Activated CD4-positive, alpha-beta T cell treated with anti-CD3 and anti-CD28 coated beads, Interleukin-2, amount 10 ng/mL, durations not matched to agents 24 days and 14 days (primary cell): Measurements from ENCODE around the gene LNX1. TPM values are rescaled to one million over a fixed set of nuclear protein-coding genes. Genes with fewer than 3 reads are reported as not detected.

Source experiments
- DNase-seq: peaks from one replicate; pipeline ENCODE4 v3.0.0; 2022
- H3K27ac Mint-ChIP-seq: one replicate; pipeline ENCODE4 v1.8.0; 2022; ENCODE audit warnings: mild to moderate bottlenecking, mixed read lengths
- H3K27me3 Mint-ChIP-seq: one replicate; pipeline ENCODE4 v1.8.0; 2022; ENCODE audit warnings: mixed read lengths
- H3K36me3 Mint-ChIP-seq: one replicate; pipeline ENCODE4 v1.8.0; 2022; ENCODE audit warnings: low read depth, mild to moderate bottlenecking, mixed read lengths
- H3K4me1 Mint-ChIP-seq: one replicate; pipeline ENCODE4 v1.8.0; 2021; ENCODE audit warnings: mixed read lengths
- H3K4me3 Mint-ChIP-seq: one replicate; pipeline ENCODE4 v1.8.0; 2022; ENCODE audit warnings: mild to moderate bottlenecking, moderate library complexity, mixed read lengths
- H3K9me3 Mint-ChIP-seq: one replicate; pipeline ENCODE4 v1.8.0; 2021; ENCODE audit warnings: mixed read lengths
- intact Hi-C: fragments of 100-400 bp; cut with micrococcal nuclease; formaldehyde crosslinking; loops from one replicate; pipeline ENCODE4 v1.15.1; 2023
- total RNA-seq: library from RNA; stranded (reverse); gene quantifications from 2 replicates; pipeline ENCODE4 v1.2.3, GENCODE V29; 2022

LNX1 gene
- total RNA-seq, 1 donor from 2014 or later, result not detected

DNA sequence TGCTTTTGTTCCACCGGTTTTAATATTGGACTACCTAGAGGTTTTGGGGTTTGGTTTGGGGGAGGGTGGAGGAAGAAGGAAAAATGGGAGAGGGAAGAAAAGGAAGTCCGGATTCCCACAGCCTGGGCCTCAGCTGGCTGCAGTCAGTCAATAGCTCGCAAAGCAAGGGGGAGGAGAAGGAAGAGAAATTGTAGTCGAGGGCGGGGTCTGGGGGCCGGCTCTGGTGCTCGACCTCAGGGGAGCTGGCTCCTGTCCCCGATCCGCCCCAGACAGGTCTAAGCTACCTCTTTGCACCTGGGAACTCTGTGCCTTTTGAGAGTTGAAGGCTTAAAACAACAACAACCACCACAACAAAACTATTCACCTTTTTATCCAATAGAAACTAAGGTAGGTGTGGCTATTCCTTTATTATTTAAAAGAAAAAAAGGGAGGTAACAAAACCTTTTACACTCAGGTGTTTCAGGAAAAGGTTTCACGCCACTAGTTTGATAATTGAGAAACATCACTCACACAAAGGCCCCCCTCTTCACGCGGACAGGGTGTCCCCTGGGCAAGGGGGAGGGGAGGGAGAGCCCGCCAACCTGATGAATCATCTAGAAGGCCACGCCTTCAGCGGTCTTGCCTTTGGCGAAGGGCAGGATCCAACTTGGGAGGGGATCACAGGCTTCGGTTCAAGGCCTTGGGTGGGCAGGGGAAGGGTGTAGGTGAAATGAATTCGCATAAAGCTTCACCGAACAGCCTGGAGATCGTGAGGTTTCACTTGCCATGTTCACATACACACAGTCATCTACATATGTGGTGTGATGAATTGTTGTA lies 1.6 kb upstream of the LNX1 start:
- peaks cover 30% of the 10 kb centered on the region for H3K27me3 Mint-ChIP-seq
- no peak overlapping the region for H3K4me3 Mint-ChIP-seq
- H3K36me3 Mint-ChIP-seq, result no peaks in the 10 kb centered on the region
- H3K9me3 Mint-ChIP-seq, result no peaks in the 10 kb centered on the region
- no peak overlapping the region for H3K27ac Mint-ChIP-seq
- DNase-seq, result no peak
- intact Hi-C loops, result no loop called here
- no peaks in the 10 kb centered on the region for H3K4me1 Mint-ChIP-seq

DNA sequence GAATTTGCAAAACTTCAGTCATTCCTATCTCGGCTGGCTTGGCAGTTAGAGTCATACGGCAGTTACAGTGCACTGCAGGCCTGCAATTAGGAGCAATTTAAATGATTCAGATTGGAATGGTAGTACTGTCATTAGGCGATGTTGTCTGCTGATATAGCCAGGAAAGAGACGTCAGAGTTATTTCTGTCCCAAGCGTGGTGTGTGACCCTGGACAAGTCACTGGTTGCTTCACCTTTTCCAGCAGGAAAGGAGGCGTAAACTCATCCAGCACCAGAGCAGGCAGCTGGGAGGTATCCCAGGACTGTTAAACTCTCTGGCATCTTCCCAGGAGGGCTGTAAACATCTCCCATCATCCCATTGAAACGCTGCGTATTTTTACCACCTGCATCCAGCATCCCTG lies 836 bp upstream of the LNX1 start:
- DNase-seq, result no peak
- Mint-ChIP-seq H3K27me3 (peaks cover 28% of the 10 kb centered on the region), H3K9me3 (no peaks in the 10 kb centered on the region)

GRCh38 chr4:53590187-53590586 lies 1.1 kb downstream of the LNX1 start:
- no peak for DNase-seq
- Mint-ChIP-seq H3K9me3 (no peaks in the 10 kb centered on the region), H3K36me3 (no peaks in the 10 kb centered on the region), H3K27me3 (peaks cover 28% of the 10 kb centered on the region), H3K4me1 (no peaks in the 10 kb centered on the region), H3K27ac (no peak overlapping the region), H3K4me3 (no peak overlapping the region)
- intact Hi-C loops, result no loop called here

More for the DNA sequence above, 836 bp upstream of the LNX1 start:
- H3K27ac Mint-ChIP-seq, result no peak overlapping the region
- H3K36me3 Mint-ChIP-seq, result no peaks in the 10 kb centered on the region
- intact Hi-C loops, result no loop called here
- no peaks in the 10 kb centered on the region for H3K4me1 Mint-ChIP-seq
- H3K4me3 Mint-ChIP-seq, result no peak overlapping the region

GRCh38 chr4:53589511-53589910 lies 1.8 kb downstream of the LNX1 start:
- intact Hi-C loops, result no loop called here
- H3K27ac Mint-ChIP-seq, result no peak overlapping the region
- H3K36me3 Mint-ChIP-seq, result no peaks in the 10 kb centered on the region
- peaks cover 28% of the 10 kb centered on the region for H3K27me3 Mint-ChIP-seq
- H3K4me3 Mint-ChIP-seq, result no peak overlapping the region
- H3K4me1 Mint-ChIP-seq, result no peaks in the 10 kb centered on the region
- DNase-seq, result no peak
- no peaks in the 10 kb centered on the region for H3K9me3 Mint-ChIP-seq

DNA sequence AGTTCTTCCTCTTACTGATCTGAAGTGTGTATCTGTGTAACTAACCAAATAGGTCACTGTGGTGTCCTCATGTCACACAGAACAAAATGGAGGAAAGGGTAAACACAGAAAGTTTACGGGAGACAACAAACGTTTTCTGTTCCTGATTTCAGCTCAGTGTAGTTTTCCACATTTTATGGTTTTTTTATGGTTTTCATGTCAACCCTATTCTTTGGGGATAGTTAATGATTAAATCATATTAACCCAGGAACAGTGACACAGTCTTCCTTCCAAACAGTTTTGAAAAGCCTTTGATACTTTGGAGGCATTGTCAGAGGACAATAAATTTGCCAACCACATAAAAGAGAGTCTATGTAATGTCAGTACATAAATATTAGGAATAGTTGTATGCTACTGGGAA lies 4.2 kb downstream of the LNX1 start:
- Mint-ChIP-seq H3K27me3 (peaks cover 25% of the 10 kb centered on the region), H3K4me3 (no peak overlapping the region), H3K27ac (no peak overlapping the region), H3K9me3 (no peaks in the 10 kb centered on the region), H3K36me3 (no peaks in the 10 kb centered on the region), H3K4me1 (no peaks in the 10 kb centered on the region)
- DNase-seq, result no peak
- intact Hi-C loops, result no loop called here

DNA sequence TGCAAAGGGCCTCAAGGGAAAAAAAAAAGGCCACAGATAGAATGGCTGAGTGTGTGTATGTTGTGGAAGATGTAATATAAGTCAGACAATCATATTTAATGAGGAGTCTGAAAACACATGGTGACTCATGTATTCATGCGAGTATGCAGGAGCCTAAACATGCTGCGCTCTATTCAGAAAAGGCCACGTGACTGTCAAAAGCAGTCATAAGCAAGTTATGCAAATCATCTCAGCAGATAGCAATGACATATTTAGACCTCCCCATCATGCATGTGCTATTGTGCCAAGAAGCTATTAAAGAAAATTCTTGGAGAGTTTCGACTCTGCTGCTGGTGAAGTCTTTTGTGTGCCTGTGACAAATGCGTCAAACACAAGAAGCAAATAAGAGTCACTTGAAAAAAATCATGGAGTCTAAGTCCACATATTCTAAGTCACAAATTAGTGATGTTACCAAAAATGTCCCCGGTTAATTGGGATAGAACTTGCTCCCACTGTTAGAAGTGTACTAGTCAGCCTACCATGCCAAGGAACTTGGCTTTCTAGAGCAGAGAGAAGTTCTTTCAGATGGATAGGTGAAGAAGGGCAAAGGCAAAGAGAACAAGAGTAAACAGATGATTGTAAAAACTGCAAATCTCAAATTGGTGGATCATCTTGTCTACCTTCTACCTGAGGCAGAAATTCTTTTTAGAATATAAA lies 5.0 kb downstream of the LNX1 start:
- intact Hi-C loops, result no loop called here
- Mint-ChIP-seq H3K27me3 (peaks cover 16% of the 10 kb centered on the region), H3K27ac (no peak overlapping the region), H3K4me1 (no peaks in the 10 kb centered on the region), H3K4me3 (no peak overlapping the region), H3K36me3 (no peaks in the 10 kb centered on the region), H3K9me3 (no peaks in the 10 kb centered on the region)
- no peak for DNase-seq

GRCh38 chr4:53584658-53585057 lies 6.6 kb downstream of the LNX1 start:
- intact Hi-C loops, result no loop called here
- no peak for DNase-seq
- no peaks in the 10 kb centered on the region for H3K36me3 Mint-ChIP-seq
- H3K4me3 Mint-ChIP-seq, result no peak overlapping the region
- H3K9me3 Mint-ChIP-seq, result no peaks in the 10 kb centered on the region
- no peak overlapping the region for H3K27ac Mint-ChIP-seq
- peaks cover 2% of the 10 kb centered on the region for H3K27me3 Mint-ChIP-seq
- no peaks in the 10 kb centered on the region for H3K4me1 Mint-ChIP-seq

GRCh38 chr4:53583513-53583912 lies 7.8 kb downstream of the LNX1 start:
- H3K9me3 Mint-ChIP-seq, result no peaks in the 10 kb centered on the region
- no peak for DNase-seq
- peaks cover 2% of the 10 kb centered on the region for H3K27me3 Mint-ChIP-seq
- no peak overlapping the region for H3K27ac Mint-ChIP-seq
- H3K4me1 Mint-ChIP-seq, result no peaks in the 10 kb centered on the region
- H3K36me3 Mint-ChIP-seq, result no peaks in the 10 kb centered on the region
- intact Hi-C loops, result no loop called here
- no peak overlapping the region for H3K4me3 Mint-ChIP-seq

- intact Hi-C loops, result no loop called here
- DNase-seq, result no peak
- Mint-ChIP-seq H3K27me3 (peaks cover 3% of the 10 kb centered on the region), H3K36me3 (no peaks in the 10 kb centered on the region), H3K4me3 (no peak overlapping the region), H3K9me3 (no peaks in the 10 kb centered on the region), H3K4me1 (no peaks in the 10 kb centered on the region), H3K27ac (no peak overlapping the region)
These were observed 9.1 kb downstream of the LNX1 start for GRCh38 chr4:53582194-53582593.

GRCh38 chr4:53580274-53580673 lies 11.0 kb downstream of the LNX1 start:
- no peaks in the 10 kb centered on the region for H3K36me3 Mint-ChIP-seq
- H3K27me3 Mint-ChIP-seq, result peaks cover 3% of the 10 kb centered on the region
- H3K9me3 Mint-ChIP-seq, result no peaks in the 10 kb centered on the region
- no peak for DNase-seq
- H3K27ac Mint-ChIP-seq, result no peak overlapping the region
- no peak overlapping the region for H3K4me3 Mint-ChIP-seq
- H3K4me1 Mint-ChIP-seq, result no peaks in the 10 kb centered on the region
- intact Hi-C loops, result no loop called here

GRCh38 chr4:53579826-53580225 lies 11.5 kb downstream of the LNX1 start:
- H3K4me1 Mint-ChIP-seq, result no peaks in the 10 kb centered on the region
- peaks cover 3% of the 10 kb centered on the region for H3K27me3 Mint-ChIP-seq
- DNase-seq, result no peak
- H3K9me3 Mint-ChIP-seq, result no peaks in the 10 kb centered on the region
- no peak overlapping the region for H3K4me3 Mint-ChIP-seq
- H3K36me3 Mint-ChIP-seq, result no peaks in the 10 kb centered on the region
- intact Hi-C loops, result no loop called here
- H3K27ac Mint-ChIP-seq, result no peak overlapping the region

DNA sequence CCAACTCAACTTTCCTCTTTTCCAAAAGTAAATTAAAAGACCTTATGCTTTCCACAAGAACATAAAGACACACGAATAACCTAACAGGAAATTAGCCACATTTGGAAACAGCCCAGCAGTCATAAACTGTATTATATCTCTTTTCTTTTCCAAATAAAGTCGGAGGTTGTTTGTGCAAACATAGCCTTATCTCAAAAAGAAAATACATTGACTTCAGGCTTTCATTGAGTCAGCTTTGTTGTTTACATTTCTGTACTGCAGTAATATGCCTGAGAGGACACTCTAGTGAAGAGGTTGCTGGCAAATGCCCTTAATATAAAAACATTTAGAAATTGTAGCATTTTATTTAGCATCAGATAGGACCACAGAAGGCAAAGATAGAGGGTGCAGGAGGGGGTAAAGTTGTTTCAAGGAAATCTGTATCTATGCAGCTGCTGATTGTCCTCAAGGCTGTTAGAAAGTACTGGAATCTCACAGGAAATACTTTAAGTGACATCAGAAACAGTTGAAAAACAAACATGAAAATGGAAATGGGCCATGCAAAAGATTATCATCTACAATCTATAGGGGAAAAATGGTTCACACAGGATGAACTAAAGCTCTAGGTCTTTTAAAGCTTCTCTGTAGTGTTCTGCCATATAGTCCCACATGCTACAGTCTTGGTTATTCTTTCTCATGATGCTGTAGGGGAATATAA lies 14.5 kb downstream of the LNX1 start:
- Mint-ChIP-seq H3K27me3 (peaks cover 2% of the 10 kb centered on the region), H3K4me1 (no peaks in the 10 kb centered on the region), H3K9me3 (no peaks in the 10 kb centered on the region), H3K36me3 (no peaks in the 10 kb centered on the region), H3K27ac (no peak overlapping the region), H3K4me3 (no peak overlapping the region)
- DNase-seq, result no peak
- intact Hi-C loops, result no loop called here

DNA sequence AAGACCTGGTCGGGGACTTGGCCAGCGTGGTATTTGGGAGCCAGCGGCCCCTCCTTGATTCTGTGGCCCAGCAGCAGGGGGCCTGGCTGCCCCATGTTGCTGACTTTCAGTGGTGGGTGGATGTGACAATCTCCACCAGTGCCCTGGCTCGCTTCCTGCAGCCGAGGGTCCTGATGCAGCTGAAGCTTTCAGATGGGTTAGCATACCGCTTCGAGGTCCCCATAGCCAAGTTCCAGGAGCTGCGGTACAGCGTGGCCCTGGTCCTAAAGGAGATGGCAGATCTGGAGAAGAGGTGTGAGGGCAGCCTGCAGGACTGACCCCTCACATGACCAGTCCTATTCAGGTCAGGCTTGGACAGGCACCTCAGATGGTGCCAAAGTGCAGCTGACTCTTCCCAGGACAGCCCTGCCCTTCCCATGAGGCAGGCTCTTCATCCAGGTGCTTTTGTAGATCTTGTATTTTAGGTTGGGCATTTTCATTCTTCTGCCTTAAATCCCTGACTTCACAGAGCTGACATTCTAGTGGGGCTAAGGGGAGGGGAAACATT lies 15.1 kb downstream of the LNX1 start:
- Mint-ChIP-seq H3K4me3 (no peak overlapping the region), H3K4me1 (no peaks in the 10 kb centered on the region), H3K27me3 (peaks cover 2% of the 10 kb centered on the region), H3K27ac (no peak overlapping the region), H3K9me3 (no peaks in the 10 kb centered on the region), H3K36me3 (no peaks in the 10 kb centered on the region)
- intact Hi-C loops, result no loop called here
- DNase-seq, result no peak

DNA sequence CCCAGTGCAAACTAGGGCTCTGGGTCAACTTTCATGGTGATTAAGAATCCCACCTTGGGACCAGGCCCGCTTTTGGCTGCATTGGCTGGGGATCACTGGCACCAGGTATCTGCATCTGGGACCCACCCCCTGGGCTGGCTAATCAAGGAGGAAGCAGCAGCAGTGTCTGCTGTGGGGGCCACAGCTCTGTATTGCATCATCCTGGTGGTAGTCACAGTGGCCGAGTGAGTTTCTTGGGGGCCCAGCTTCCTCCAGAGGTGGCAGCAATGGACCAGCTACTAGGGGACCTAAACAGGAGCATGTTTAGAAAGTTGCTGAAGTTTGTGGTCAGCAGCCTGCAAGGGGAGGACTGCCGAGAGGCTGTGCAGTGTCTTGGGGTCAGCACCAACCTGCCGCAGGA lies 15.7 kb downstream of the LNX1 start:
- no peaks in the 10 kb centered on the region for H3K9me3 Mint-ChIP-seq
- H3K4me1 Mint-ChIP-seq, result no peaks in the 10 kb centered on the region
- intact Hi-C loops, result no loop called here
- H3K4me3 Mint-ChIP-seq, result no peak overlapping the region
- no peak for DNase-seq
- no peaks in the 10 kb centered on the region for H3K36me3 Mint-ChIP-seq
- H3K27ac Mint-ChIP-seq, result no peak overlapping the region
- peaks cover 2% of the 10 kb centered on the region for H3K27me3 Mint-ChIP-seq
